GM21367 (cell line): Measurements from ENCODE around the gene RNF40.
"Not testable (repeated sequence)": the region's sequence is repeated elsewhere in the genome, so short reads cannot be mapped to it uniquely, and the experiment has no call there.

Source experiments
- ATAC-seq: cut with Tn5 transposase; IDR thresholded peaks from one replicate; pipeline ENCODE4 v1.9.1; 2021; ENCODE audit not compliant: unreplicated experiment

Gene RNF40

DNA sequence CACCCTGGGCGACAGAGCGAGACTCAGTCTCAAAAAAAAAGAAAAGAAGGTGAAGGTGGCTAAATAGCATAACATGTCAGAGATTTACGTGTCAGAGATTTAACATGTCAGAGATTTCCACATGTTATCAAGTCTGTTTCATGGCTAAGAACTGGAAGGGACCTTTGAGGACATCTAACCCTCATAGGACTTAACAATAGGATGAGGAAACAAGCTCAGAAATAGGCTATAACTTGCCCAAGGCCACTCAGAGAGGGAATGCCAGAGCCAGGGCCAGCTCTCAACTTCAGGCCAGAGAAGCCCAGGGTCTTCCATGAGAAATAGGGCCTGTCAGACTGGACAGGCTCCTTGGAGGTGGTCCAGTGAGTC is 51.7 kb downstream of the RNF40 start:
- no peak for ATAC-seq

DNA sequence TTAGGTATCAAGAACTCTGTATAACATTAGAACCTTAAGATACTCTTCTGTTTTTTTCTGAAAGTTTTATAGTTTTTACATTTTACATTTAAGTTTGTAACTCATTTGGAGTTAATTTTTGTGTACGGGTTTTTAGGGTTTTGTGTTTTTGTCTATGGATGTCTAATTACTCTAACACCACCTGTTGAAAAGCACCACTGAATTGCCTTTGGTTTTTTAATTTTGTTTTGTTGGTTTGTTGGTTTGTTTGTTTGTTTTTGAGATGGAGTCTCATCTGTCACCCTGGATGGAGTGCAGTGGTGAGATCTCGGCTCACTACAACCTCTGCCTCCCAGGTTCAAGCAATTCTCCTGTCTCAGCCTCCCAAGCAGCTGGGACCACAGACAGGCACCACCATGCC is 54.6 kb downstream of the RNF40 start:
- no peak for ATAC-seq

DNA sequence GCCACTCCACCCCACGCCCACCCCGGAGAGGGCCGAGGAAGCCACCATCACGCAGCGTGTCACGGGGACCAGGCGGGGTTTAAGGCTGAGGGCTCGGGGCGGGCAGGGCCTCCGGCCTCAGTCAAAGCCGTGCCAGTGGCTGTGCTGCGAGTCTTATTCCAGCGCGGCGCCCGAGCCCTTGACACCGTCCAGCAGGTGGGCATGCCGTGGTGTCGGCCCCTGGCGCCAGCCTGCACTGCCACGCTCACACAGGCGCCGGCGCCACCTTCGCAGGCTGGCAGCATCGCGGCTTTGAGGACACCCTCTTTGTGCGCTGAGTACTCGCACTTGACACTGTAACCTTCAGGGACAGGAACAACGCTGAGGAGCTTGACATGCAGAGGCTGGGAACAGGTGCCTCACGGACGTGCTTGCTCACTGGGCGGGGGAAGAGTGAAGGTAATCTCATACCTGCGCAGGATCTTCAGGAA is 58.9 kb downstream of the RNF40 start:
- ATAC-seq: no peak

DNA sequence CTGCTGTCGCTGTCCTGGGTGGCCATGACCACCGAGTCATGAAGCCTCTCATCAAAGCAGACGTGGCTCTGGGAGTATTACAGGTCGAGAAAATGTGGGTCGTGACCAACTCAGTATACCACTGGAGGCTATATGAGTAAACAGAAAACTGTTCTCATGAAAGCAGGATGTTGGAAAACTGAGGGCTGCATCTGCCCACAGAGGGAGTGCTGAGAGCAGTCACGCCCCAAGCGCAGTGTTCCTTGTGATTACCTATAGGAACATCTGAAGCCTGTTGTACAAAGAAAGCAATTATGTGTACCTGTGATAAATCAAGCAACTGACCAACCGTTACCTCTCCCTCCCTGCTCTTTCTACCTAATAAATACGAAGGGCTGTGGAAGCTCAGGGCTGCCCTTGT is 59.3 kb downstream of the RNF40 start:
- ATAC-seq: not testable (repeated sequence)

DNA sequence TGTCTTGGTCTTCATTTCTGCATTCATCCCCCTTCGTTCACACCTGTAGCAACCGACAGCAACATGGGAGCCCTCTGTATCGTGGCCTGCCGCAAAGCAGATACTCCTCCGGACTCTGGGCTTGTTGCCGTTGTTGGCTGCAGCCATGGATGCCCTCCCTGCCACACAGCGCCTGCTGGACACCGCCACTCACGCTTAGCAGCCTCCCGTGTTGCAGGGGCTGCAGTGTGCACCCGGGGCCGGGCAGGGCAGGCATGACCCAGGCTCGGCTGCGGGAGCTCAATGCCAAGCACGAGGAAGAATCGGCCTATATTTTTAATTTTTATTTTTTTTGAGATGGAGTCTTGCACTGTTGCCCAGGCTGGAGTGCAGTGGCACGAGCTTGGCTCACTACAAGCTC is 59.8 kb downstream of the RNF40 start:
- ATAC-seq: no peak
